ENCODE measurements around the gene EMX1. TPM values are rescaled to one million over a fixed set of nuclear protein-coding genes. Genes with fewer than 3 reads are reported as not detected.

EMX1 gene
- total RNA-seq, 1 donor from 2014 or later = 0.43 TPM

DNA sequence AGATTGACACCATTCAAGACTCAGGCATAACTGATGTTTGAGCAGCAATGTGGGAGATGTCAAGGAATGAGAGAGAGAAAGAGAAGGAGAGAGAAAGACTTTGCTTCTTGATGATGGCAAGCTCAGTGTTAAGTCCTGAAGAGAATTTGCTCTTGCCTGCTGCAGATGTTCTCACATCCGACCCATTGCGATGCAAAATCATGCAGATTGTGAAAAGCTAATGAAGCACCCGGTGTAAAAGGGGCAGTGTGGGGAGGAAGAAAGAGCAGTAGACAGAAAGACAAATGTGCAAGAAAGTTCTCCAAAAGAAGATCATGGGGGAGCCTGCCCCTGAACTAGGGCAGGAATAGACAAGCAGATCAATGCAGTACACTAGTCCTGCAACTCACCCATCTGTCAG lies 57.7 kb downstream of the EMX1 start:
- DNase-seq (ENCODE audit: low spot score) = no peak
- Histone ChIP-seq H3K27me3 (peaks cover 9% of the 10 kb centered on the region), H4K20me1 (ENCODE audit: low read depth) (no peaks in the 10 kb centered on the region), H3K4me2 (no peak overlapping the region), H3K9me3 (ENCODE audit: low read depth) (no peaks in the 10 kb centered on the region), H3K9ac (no peak overlapping the region), H2AFZ (replicated peaks) (no peak overlapping the region), H3K4me1 (no peaks in the 10 kb centered on the region), H3F3A (ENCODE audit: low read depth) (no peaks in the 10 kb centered on the region), H3K36me3 (no peaks in the 10 kb centered on the region), H3K27ac (no peak overlapping the region), H3K4me3 (no peak overlapping the region), H3K79me2 (ENCODE audit: low read depth) (no peaks in the 10 kb centered on the region)
- TF ChIP-seq, protein P1, sequence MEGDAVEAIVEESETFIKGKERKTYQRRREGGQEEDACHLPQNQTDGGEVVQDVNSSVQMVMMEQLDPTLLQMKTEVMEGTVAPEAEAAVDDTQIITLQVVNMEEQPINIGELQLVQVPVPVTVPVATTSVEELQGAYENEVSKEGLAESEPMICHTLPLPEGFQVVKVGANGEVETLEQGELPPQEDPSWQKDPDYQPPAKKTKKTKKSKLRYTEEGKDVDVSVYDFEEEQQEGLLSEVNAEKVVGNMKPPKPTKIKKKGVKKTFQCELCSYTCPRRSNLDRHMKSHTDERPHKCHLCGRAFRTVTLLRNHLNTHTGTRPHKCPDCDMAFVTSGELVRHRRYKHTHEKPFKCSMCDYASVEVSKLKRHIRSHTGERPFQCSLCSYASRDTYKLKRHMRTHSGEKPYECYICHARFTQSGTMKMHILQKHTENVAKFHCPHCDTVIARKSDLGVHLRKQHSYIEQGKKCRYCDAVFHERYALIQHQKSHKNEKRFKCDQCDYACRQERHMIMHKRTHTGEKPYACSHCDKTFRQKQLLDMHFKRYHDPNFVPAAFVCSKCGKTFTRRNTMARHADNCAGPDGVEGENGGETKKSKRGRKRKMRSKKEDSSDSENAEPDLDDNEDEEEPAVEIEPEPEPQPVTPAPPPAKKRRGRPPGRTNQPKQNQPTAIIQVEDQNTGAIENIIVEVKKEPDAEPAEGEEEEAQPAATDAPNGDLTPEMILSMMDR (IDR thresholded peaks at IDR 0.05) = no peak
- TF ChIP-seq EZH2 (IDR thresholded peaks at IDR 0.05) (no peak), EZH2phosphoT487 (IDR thresholded peaks at IDR 0.05) (no peak)
- Mint-ChIP-seq H3K9me3 (no peaks in the 10 kb centered on the region), H3K4me1 (no peaks in the 10 kb centered on the region), H3K27me3 (ENCODE audit: insufficient read depth, low read depth) (peaks cover 10% of the 10 kb centered on the region), H3K4me3 (no peak overlapping the region), H3K27ac (no peak overlapping the region), H3K36me3 (no peaks in the 10 kb centered on the region)

DNA sequence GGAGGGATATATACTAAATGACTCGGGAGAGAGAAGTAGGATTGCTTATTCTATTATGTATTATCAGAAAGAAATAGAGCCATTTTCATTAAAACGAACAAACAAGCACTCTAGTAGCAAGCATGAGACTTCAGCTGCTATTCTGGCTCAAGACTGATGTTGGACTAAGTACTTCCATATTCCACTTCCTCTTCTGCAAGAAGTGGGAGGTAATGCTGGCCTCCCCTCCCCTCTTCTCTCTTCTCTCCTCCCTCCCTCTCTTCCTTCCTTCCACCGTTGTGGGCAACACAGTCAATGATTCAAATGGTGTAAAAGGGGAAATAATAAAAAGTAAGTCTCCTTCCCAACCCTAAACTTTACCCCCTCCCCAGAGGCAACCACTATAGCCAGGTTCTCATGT lies 62.6 kb downstream of the EMX1 start:
- no peak for DNase-seq (ENCODE audit: low spot score)
- H3K9me3 ChIP-seq (ENCODE audit: low read depth) = no peaks in the 10 kb centered on the region
- H3K27me3 ChIP-seq = peaks cover 7% of the 10 kb centered on the region
- H2AFZ ChIP-seq (replicated peaks) = no peak overlapping the region
- H3F3A ChIP-seq (ENCODE audit: low read depth) = no peaks in the 10 kb centered on the region
- H3K9ac ChIP-seq = no peak overlapping the region
- H4K20me1 ChIP-seq (ENCODE audit: low read depth) = no peaks in the 10 kb centered on the region
- H3K4me2 ChIP-seq = no peak overlapping the region
- no peak overlapping the region for H3K27ac ChIP-seq
- Mint-ChIP-seq H3K4me1 (no peaks in the 10 kb centered on the region), H3K27me3 (ENCODE audit: insufficient read depth, low read depth) (peaks cover 4% of the 10 kb centered on the region), H3K9me3 (no peaks in the 10 kb centered on the region), H3K36me3 (peaks cover 3% of the 10 kb centered on the region), H3K27ac (no peak overlapping the region), H3K4me3 (no peak overlapping the region)
- H3K4me1 ChIP-seq = no peaks in the 10 kb centered on the region
- TF ChIP-seq EZH2phosphoT487 (IDR thresholded peaks at IDR 0.05) = no peak
- TF ChIP-seq, protein P1 (IDR thresholded peaks at IDR 0.05) = no peak
- TF ChIP-seq EZH2 (IDR thresholded peaks at IDR 0.05) = no peak
- no peaks in the 10 kb centered on the region for H3K79me2 ChIP-seq (ENCODE audit: low read depth)
- H3K4me3 ChIP-seq = no peak overlapping the region
- no peaks in the 10 kb centered on the region for H3K36me3 ChIP-seq

DNA sequence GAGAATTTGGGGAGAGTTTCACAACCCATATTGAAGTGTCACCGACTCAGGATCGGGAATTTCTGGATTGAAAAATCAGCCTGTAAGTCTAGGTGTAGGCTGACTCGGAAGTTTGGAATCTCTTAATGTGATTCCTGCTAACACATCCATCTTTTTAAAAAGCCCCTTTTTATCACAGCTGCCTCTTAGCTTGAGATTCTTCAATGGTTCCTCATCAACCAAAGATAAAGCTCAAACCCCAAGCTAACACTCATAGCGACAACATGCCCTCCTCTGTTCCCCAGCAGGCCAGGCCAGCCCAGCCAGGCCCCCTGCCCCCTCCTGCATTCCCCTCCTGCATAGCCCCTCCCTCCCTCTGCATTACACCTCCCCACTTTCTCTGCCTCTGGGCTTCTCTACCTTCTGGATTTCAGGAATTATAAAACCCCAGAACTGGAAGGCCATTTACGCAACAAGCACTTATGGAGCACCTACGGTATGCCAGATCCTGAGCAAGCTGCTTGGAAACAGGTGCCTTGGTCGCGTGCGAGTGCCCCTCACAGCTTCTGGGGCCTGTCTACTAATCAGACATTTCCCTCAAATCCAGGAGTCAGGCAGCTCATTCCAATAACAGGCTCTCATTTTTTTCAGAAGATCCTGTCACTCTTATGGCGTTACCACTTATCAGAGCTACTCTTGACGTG lies 63.4 kb downstream of the EMX1 start:
- Histone ChIP-seq H2AFZ (replicated peaks) (no peak overlapping the region), H3K27me3 (no peaks in the 10 kb centered on the region), H3F3A (ENCODE audit: low read depth) (no peaks in the 10 kb centered on the region), H3K9ac (no peak overlapping the region), H3K4me2 (no peak overlapping the region), H3K9me3 (ENCODE audit: low read depth) (no peaks in the 10 kb centered on the region), H3K36me3 (no peaks in the 10 kb centered on the region), H3K4me1 (no peaks in the 10 kb centered on the region), H4K20me1 (ENCODE audit: low read depth) (no peaks in the 10 kb centered on the region), H3K27ac (no peak overlapping the region), H3K79me2 (ENCODE audit: low read depth) (no peaks in the 10 kb centered on the region), H3K4me3 (no peak overlapping the region)
- no peak for DNase-seq (ENCODE audit: low spot score)
- no peaks in the 10 kb centered on the region for H3K9me3 Mint-ChIP-seq
- no peaks in the 10 kb centered on the region for H3K4me1 Mint-ChIP-seq
- H3K36me3 Mint-ChIP-seq = peaks cover 3% of the 10 kb centered on the region
- no peak overlapping the region for H3K4me3 Mint-ChIP-seq
- TF ChIP-seq EZH2phosphoT487 (IDR thresholded peaks at IDR 0.05) = no peak
- TF ChIP-seq, protein P1 (IDR thresholded peaks at IDR 0.05) = no peak
- TF ChIP-seq EZH2 (IDR thresholded peaks at IDR 0.05) = no peak
- peaks cover 4% of the 10 kb centered on the region for H3K27me3 Mint-ChIP-seq (ENCODE audit: insufficient read depth, low read depth)
- no peak overlapping the region for H3K27ac Mint-ChIP-seq
